Kidney capillary endothelial cell (primary cell): ENCODE measurements around the gene MYH1.
"Not testable (repeated sequence)": the region's sequence is repeated elsewhere in the genome, so short reads cannot be mapped to it uniquely, and the experiment has no call there.

Source experiments
- DNase-seq: peaks from one replicate; pipeline ENCODE4 v3.0.0-alpha.2; 2018; ENCODE audit warnings: low spot score

MYH1 gene

GRCh38 chr17:10518271-10519037 lies at the start of gene MYH1:
Gene MYH1, minus strand, starts transcription at chr17:10518542. Its CDS starts 1,900 bp downstream, at chr17:10516642.
- no peak for DNase-seq

- no peak for DNase-seq
Measured at GRCh38 chr17:10563991-10564660, 45.8 kb upstream of the MYH1 start.

GRCh38 chr17:10558049-10558448 lies 39.7 kb upstream of the MYH1 start:
- no peak for DNase-seq

- DNase-seq = no peak
Measured at GRCh38 chr17:10557422-10557821, 39.1 kb upstream of the MYH1 start.

GRCh38 chr17:10556301-10557005 lies 38.1 kb upstream of the MYH1 start:
- no peak for DNase-seq

- DNase-seq = no peak
Measured at GRCh38 chr17:10550014-10550413, 31.7 kb upstream of the MYH1 start.

GRCh38 chr17:10549096-10549842 lies 30.9 kb upstream of the MYH1 start, which contains the start of gene MYH2:
Gene MYH2, minus strand, starts transcription at chr17:10549658. Its CDS starts 1,738 bp downstream, at chr17:10547920.
- DNase-seq = no peak

GRCh38 chr17:10547351-10547750 lies 29.0 kb upstream of the MYH1 start:
- no peak for DNase-seq

- not testable (repeated sequence) for DNase-seq
Measured at GRCh38 chr17:10543486-10543885, 25.1 kb upstream of the MYH1 start.

- DNase-seq = not testable (repeated sequence)
Measured at GRCh38 chr17:10541179-10541578, 22.8 kb upstream of the MYH1 start.

GRCh38 chr17:10532026-10532425 lies 13.7 kb upstream of the MYH1 start:
- DNase-seq = no peak

- no peak for DNase-seq
Measured at GRCh38 chr17:10527419-10527818, 9.1 kb upstream of the MYH1 start.

- DNase-seq = no peak
Measured at GRCh38 chr17:10526517-10526916, 8.2 kb upstream of the MYH1 start.

GRCh38 chr17:10523064-10523463 lies 4.7 kb upstream of the MYH1 start:
- no peak for DNase-seq

GRCh38 chr17:10521949-10522348 lies 3.6 kb upstream of the MYH1 start:
- DNase-seq = no peak

- DNase-seq = no peak
Measured at GRCh38 chr17:10516638-10517037, 1.7 kb downstream of the MYH1 start.

GRCh38 chr17:10516065-10516464 lies 2.3 kb downstream of the MYH1 start:
- no peak for DNase-seq

- no peak for DNase-seq
Measured at GRCh38 chr17:10513299-10514067, 4.9 kb downstream of the MYH1 start.

- DNase-seq = no peak
Measured at GRCh38 chr17:10512856-10513255, 5.5 kb downstream of the MYH1 start.

- no peak for DNase-seq
Measured at GRCh38 chr17:10499950-10500349, 18.4 kb downstream of the MYH1 start.

- DNase-seq = no peak
Measured at GRCh38 chr17:10492004-10492403, 26.3 kb downstream of the MYH1 start.
